ENCODE results near the gene FAM234A. TPM values are rescaled to one million over a fixed set of nuclear protein-coding genes. Genes with fewer than 3 reads are reported as not detected.

FAM234A gene
- total RNA-seq, 1 experiment from 2014 or later: 94.9 TPM

DNA sequence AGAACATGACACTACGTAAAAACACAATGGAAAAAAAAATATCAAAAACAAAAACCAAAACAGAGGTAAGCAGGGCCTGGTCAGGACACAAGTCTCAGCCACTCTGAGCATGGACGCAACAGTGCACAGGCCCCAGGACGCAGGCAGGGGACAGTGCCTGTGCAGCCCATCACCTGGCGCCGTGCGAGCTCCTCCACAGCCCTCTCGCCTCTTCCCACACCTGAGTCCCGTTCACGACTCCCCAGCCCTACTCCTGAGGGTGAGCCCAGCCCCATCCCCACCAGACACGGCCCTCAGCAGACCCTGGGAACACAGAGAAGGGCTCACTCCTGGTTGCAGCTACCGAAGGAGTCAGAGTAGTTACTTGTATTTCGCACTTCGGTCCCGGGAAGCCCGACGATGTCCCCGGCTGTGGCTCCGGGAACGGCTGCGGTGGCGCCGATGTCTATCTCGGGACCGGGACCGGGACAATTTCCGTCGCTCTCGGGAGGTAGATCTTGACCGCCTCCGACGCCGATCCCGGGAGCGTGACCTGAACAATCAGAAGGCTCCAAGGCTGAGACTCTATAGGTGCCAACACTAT, 44.9 kb upstream of the FAM234A start:
- Histone ChIP-seq H3K27me3 (ENCODE audit: insufficient read depth, low read length) (no peaks in the 10 kb centered on the region), H3K79me2 (ENCODE audit: insufficient read depth, low read length) (no peaks in the 10 kb centered on the region), H3K14ac (ENCODE audit: insufficient read depth, low read length) (no peak overlapping the region), H3K9me3 (ENCODE audit: control insufficient read depth, low read depth, low read length) (no peaks in the 10 kb centered on the region), H3K23ac (ENCODE audit: insufficient read length, low read depth, low read length) (no peak overlapping the region), H2BK120ac (ENCODE audit: low read depth, low read length, poor library complexity, severe bottlenecking) (no peak overlapping the region), H3K27ac (ENCODE audit: insufficient read length, low read depth, low read length) (no peak overlapping the region), H2BK5ac (ENCODE audit: insufficient read length, low read length) (no peak overlapping the region), H2AK5ac (ENCODE audit: insufficient read length, low read length) (no peak overlapping the region), H3K23me2 (ENCODE audit: insufficient read length, low read depth, low read length, poor library complexity, severe bottlenecking) (no peaks in the 10 kb centered on the region), H4K5ac (ENCODE audit: insufficient read length, low read depth, low read length) (no peak overlapping the region), H3K18ac (ENCODE audit: insufficient read length, low read depth, low read length) (no peak overlapping the region), H2BK12ac (ENCODE audit: insufficient read length, low read depth, low read length) (no peak overlapping the region), H2BK15ac (ENCODE audit: low read depth, low read length) (no peak overlapping the region), H3K4ac (ENCODE audit: low read depth, low read length) (no peak overlapping the region), H4K91ac (ENCODE audit: insufficient read length, low read depth, low read length) (no peak overlapping the region), H2BK20ac (ENCODE audit: low read depth, low read length, poor library complexity, severe bottlenecking) (no peak overlapping the region), H3K79me1 (ENCODE audit: insufficient read depth, low read depth, low read length, poor library complexity, severe bottlenecking) (no peaks in the 10 kb centered on the region), H3T11ph (ENCODE audit: low read length) (no peak overlapping the region), H3K4me1 (ENCODE audit: insufficient read depth, low read length) (no peaks in the 10 kb centered on the region), H3K9ac (ENCODE audit: extremely low read depth, insufficient read length, low read length) (no peak overlapping the region), H3K4me2 (ENCODE audit: insufficient read depth, insufficient read length, low read length) (no peak overlapping the region), H3K56ac (ENCODE audit: insufficient read length, low read depth, low read length) (no peak overlapping the region), H4K8ac (replicated peaks; ENCODE audit: insufficient read length, low read depth, low read length) (no peak overlapping the region), H4K20me1 (ENCODE audit: control insufficient read depth, insufficient read depth, insufficient read length) (no peaks in the 10 kb centered on the region), H2AFZ (ENCODE audit: low read length) (no peak overlapping the region)
- no peak overlapping the region for H3K4me3 Mint-ChIP-seq
- no peaks in the 10 kb centered on the region for H3K4me1 Mint-ChIP-seq
- H3K27ac Mint-ChIP-seq: no peak overlapping the region; a peak in 1 of 7 replicates
- H3K9me3 Mint-ChIP-seq: no peaks in the 10 kb centered on the region; a peak in 1 of 5 replicates
- TF ChIP-seq, protein P1, sequence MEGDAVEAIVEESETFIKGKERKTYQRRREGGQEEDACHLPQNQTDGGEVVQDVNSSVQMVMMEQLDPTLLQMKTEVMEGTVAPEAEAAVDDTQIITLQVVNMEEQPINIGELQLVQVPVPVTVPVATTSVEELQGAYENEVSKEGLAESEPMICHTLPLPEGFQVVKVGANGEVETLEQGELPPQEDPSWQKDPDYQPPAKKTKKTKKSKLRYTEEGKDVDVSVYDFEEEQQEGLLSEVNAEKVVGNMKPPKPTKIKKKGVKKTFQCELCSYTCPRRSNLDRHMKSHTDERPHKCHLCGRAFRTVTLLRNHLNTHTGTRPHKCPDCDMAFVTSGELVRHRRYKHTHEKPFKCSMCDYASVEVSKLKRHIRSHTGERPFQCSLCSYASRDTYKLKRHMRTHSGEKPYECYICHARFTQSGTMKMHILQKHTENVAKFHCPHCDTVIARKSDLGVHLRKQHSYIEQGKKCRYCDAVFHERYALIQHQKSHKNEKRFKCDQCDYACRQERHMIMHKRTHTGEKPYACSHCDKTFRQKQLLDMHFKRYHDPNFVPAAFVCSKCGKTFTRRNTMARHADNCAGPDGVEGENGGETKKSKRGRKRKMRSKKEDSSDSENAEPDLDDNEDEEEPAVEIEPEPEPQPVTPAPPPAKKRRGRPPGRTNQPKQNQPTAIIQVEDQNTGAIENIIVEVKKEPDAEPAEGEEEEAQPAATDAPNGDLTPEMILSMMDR (conservative IDR thresholded peaks at IDR 0.05): no peak
- no peak for DNase-seq
- H3K36me3 Mint-ChIP-seq (ENCODE audit: insufficient read depth in 1 of 3, low read depth in 3 of 3): peaks cover 52 to 79% (median 76%) of the 10 kb centered on the region in 3 experiments
- no CpG with 5 or more reads among the region's 34 CpGs for WGBS (ENCODE audit: extremely low coverage, insufficient read length, low lambda C conversion rate)
- H3K27me3 Mint-ChIP-seq (ENCODE audit: low read depth): 0 out of 2 replicates have a peak, but pooled peaks cover 1% of the 10 kb centered on the region

Data from H9 (cell line).